GM23338 (cell line): ENCODE measurements around the gene PPP6R3. TPM values are rescaled to one million over a fixed set of nuclear protein-coding genes. Genes with fewer than 3 reads are reported as not detected.

Experiments used
- ATAC-seq: fragments of 200-7000 bp; cut with Tn5 transposase; 3 replicates; pipeline ENCODE4 v1.9.1; 2020
- DNase-seq: peaks from one replicate; pipeline ENCODE4 v3.0.0-alpha.2; 2015; ENCODE audit warnings: low spot score
- H2AFZ ChIP-seq: fragments of 200-600 bp; sonication (generic); 2 replicates; pipeline ENCODE4 v1.8.0; 2016; ENCODE audit warnings: antibody characterized with exemption, mild to moderate bottlenecking, moderate library complexity
- H3F3A ChIP-seq: fragments of 200-600 bp; sonication (generic); replicated peaks from 2 replicates; pipeline ENCODE4 v1.8.0; 2017; ENCODE audit warnings: antibody characterized with exemption, mixed run types, low read depth
- H3K27ac ChIP-seq: fragments of 200-600 bp; sonication (generic); 2 replicates; pipeline ENCODE4 v1.6.1; 2016; ENCODE audit warnings: low read depth
- H3K27me3 ChIP-seq: fragments of 200-600 bp; sonication (generic); 2 replicates; pipeline ENCODE4 v1.8.0; 2016; ENCODE audit warnings: mild to moderate bottlenecking, mixed run types, moderate library complexity; ENCODE audit not compliant: insufficient read depth
- H3K36me3 ChIP-seq: fragments of 200-600 bp; sonication (generic); 2 replicates; pipeline ENCODE4 v1.8.0; 2016; ENCODE audit warnings: mild to moderate bottlenecking; ENCODE audit not compliant: insufficient read depth
- H3K4me1 ChIP-seq: fragments of 200-600 bp; sonication (generic); 2 replicates; pipeline ENCODE4 v1.8.0; 2016; ENCODE audit warnings: mild to moderate bottlenecking, moderate library complexity; ENCODE audit not compliant: insufficient read depth
- H3K4me2 ChIP-seq: fragments of 200-600 bp; sonication (generic); 2 replicates; pipeline ENCODE4 v1.7.1; 2017; ENCODE audit warnings: mixed run types
- H3K4me3 ChIP-seq: fragments of 200-600 bp; sonication (generic); 2 replicates; pipeline ENCODE4 v1.6.1; 2016; ENCODE audit warnings: mixed run types
- H3K79me2 ChIP-seq: fragments of 200-600 bp; sonication (generic); replicated peaks from 2 replicates; pipeline ENCODE4 v1.8.0; 2017; ENCODE audit warnings: mild to moderate bottlenecking; ENCODE audit not compliant: insufficient read depth
- H3K9me2 ChIP-seq: fragments of 200-600 bp; sonication (generic); 2 replicates; pipeline ENCODE4 v1.8.0; 2017; ENCODE audit not compliant: insufficient read depth
- H4K20me1 ChIP-seq: fragments of 200-600 bp; sonication (generic); replicated peaks from 2 replicates; pipeline ENCODE4 v1.8.0; 2017; ENCODE audit warnings: mild to moderate bottlenecking; ENCODE audit not compliant: insufficient read depth
- H3K27ac Mint-ChIP-seq: 2 replicates; pipeline ENCODE4 v1.8.0; 2020; ENCODE audit warnings: inconsistent platforms, mild to moderate bottlenecking, moderate library complexity, mixed read lengths
- H3K27me3 Mint-ChIP-seq: 3 replicates; pipeline ENCODE4 v1.8.0; 2022; ENCODE audit warnings: low read depth, mild to moderate bottlenecking, moderate library complexity, mixed read lengths, inconsistent platforms; ENCODE audit not compliant: insufficient read depth, poor library complexity
- H3K36me3 Mint-ChIP-seq: 3 replicates; pipeline ENCODE4 v1.8.0; 2021; ENCODE audit warnings: low read depth, mild to moderate bottlenecking, inconsistent platforms, moderate library complexity, mixed read lengths
- H3K4me1 Mint-ChIP-seq: 3 replicates; pipeline ENCODE4 v1.8.0; 2020; ENCODE audit warnings: mild to moderate bottlenecking, inconsistent platforms, mixed read lengths
- H3K4me3 Mint-ChIP-seq: 3 replicates; pipeline ENCODE4 v1.8.0; 2021; ENCODE audit warnings: moderate library complexity, mild to moderate bottlenecking, inconsistent platforms, mixed read lengths
- H3K9me3 Mint-ChIP-seq: 3 replicates; pipeline ENCODE4 v1.8.0; 2020; ENCODE audit warnings: moderate library complexity, mild to moderate bottlenecking, inconsistent platforms, mixed read lengths
- CREB1 ChIP-seq: fragments of 250-450 bp; sonication (Bioruptor Pico); IDR thresholded peaks from 2 replicates; pipeline ENCODE4 v1.5.0; 2020; ENCODE audit warnings: low read depth, mild to moderate bottlenecking, moderate library complexity
- CTCF ChIP-seq, 2 experiments: fragments of 200-600 bp in 1 of 2; sonication (generic) in 1 of 2; conservative IDR thresholded peaks; 2 replicates each; pipeline versions ENCODE4 v1.5.1 to v1.6.1; 2016 to 2017; ENCODE audit warnings: antibody characterized with exemption in 2 of 2, low read depth in 2 of 2, mild to moderate bottlenecking in 2 of 2, moderate library complexity in 1 of 2
- ETS1 ChIP-seq: IDR thresholded peaks from 2 replicates; pipeline ENCODE4 v1.6.1; 2016; ENCODE audit warnings: antibody characterized with exemption
- EZH2 ChIP-seq: fragments of 200-600 bp; sonication (generic); IDR thresholded peaks from one replicate; pipeline ENCODE4 v1.8.0; 2017; ENCODE audit warnings: antibody characterized with exemption, mild to moderate bottlenecking, low read depth; ENCODE audit not compliant: unreplicated experiment
- EZH2phosphoT487 ChIP-seq: fragments of 200-600 bp; sonication (generic); IDR thresholded peaks from one replicate; pipeline ENCODE4 v1.8.1; 2018; ENCODE audit warnings: antibody characterized with exemption; ENCODE audit not compliant: unreplicated experiment
- JUNB ChIP-seq: IDR thresholded peaks from one replicate; pipeline ENCODE4 v1.6.1; 2016; ENCODE audit warnings: antibody characterized with exemption; ENCODE audit not compliant: unreplicated experiment
- NANOG ChIP-seq: IDR thresholded peaks from 2 replicates; pipeline ENCODE4 v1.6.1; 2016; ENCODE audit warnings: antibody characterized with exemption, borderline replicate concordance
- POLR2AphosphoS5 ChIP-seq: IDR thresholded peaks from 2 replicates; pipeline ENCODE4 v1.6.1; 2016; ENCODE audit warnings: antibody characterized with exemption, low read depth
- STAT1 ChIP-seq: IDR thresholded peaks from one replicate; pipeline ENCODE4 v1.6.1; 2016; ENCODE audit warnings: antibody characterized with exemption; ENCODE audit not compliant: unreplicated experiment
- ZNF114 ChIP-seq: fragments of 250-450 bp; sonication (Bioruptor Pico); IDR thresholded peaks from 2 replicates; pipeline ENCODE4 v1.5.0; 2020; ENCODE audit warnings: mild to moderate bottlenecking, moderate library complexity
- ZNF331 ChIP-seq: fragments of 250-450 bp; sonication (Bioruptor Pico); IDR thresholded peaks from 2 replicates; pipeline ENCODE4 v1.5.0; 2020; ENCODE audit warnings: low read depth, mild to moderate bottlenecking, moderate library complexity
- polyA plus RNA-seq: library from polyadenylated mRNA; unstranded; fragments of >200 nt; fragmentation: Nextera tagmentation; extraction: Ambion mirVana; gene quantifications from 2 replicates; pipeline ENCODE4 v1.2.1, GENCODE V29; 2016
- total RNA-seq: library from RNA; depleted of rRNA; stranded (reverse); fragments of >200 nt; shearing (Covaris generic); gene quantifications from 2 replicates; pipeline ENCODE4 v1.2.3, GENCODE V29; 2014
- TF ChIP-seq, protein P1 (sequence below): IDR thresholded peaks from one replicate; pipeline ENCODE4 v1.6.1; 2018; ENCODE audit warnings: antibody characterized with exemption; ENCODE audit not compliant: unreplicated experiment
- TF ChIP-seq, protein P2 (sequence below): fragments of 250-450 bp; sonication (Bioruptor Pico); IDR thresholded peaks from 2 replicates; pipeline ENCODE4 v1.5.0; 2020; ENCODE audit warnings: mild to moderate bottlenecking, moderate library complexity

Gene PPP6R3
- total and polyA plus RNA-seq, 2 experiments from 2014 or later = 170 to 268 TPM

- no peak overlapping the region for H2AFZ ChIP-seq
- H3K4me1 Mint-ChIP-seq = peaks cover 64% of the 10 kb centered on the region
- ATAC-seq (no peak), DNase-seq (no peak)
- H3K27me3 ChIP-seq = no peaks in the 10 kb centered on the region
- no peak overlapping the region for H3K27ac Mint-ChIP-seq
- no peaks in the 10 kb centered on the region for H3K27me3 Mint-ChIP-seq
- peaks cover 2% of the 10 kb centered on the region; the same call in 1 of the 2 replicates for H3K36me3 ChIP-seq
- no peaks in the 10 kb centered on the region for H3F3A ChIP-seq
- H4K20me1 ChIP-seq = peaks cover 62% of the 10 kb centered on the region
- H3K4me1 ChIP-seq = peaks cover 41% of the 10 kb centered on the region
- no peak overlapping the region for H3K4me3 ChIP-seq
- no peaks in the 10 kb centered on the region for H3K9me2 ChIP-seq
- H3K9me3 Mint-ChIP-seq = no peaks in the 10 kb centered on the region
- no peak for TF ChIP-seq ETS1
- TF ChIP-seq CREB1 (CRISPR knock-in tag) = no peak
- TF ChIP-seq NANOG = no peak
- no peak for TF ChIP-seq POLR2AphosphoS5
- TF ChIP-seq STAT1 = no peak
- TF ChIP-seq EZH2phosphoT487 = no peak
- no peak for TF ChIP-seq ZNF114
- no peak for TF ChIP-seq EZH2
- TF ChIP-seq ZNF331 (CRISPR knock-in tag) = no peak
- TF ChIP-seq, protein P1, sequence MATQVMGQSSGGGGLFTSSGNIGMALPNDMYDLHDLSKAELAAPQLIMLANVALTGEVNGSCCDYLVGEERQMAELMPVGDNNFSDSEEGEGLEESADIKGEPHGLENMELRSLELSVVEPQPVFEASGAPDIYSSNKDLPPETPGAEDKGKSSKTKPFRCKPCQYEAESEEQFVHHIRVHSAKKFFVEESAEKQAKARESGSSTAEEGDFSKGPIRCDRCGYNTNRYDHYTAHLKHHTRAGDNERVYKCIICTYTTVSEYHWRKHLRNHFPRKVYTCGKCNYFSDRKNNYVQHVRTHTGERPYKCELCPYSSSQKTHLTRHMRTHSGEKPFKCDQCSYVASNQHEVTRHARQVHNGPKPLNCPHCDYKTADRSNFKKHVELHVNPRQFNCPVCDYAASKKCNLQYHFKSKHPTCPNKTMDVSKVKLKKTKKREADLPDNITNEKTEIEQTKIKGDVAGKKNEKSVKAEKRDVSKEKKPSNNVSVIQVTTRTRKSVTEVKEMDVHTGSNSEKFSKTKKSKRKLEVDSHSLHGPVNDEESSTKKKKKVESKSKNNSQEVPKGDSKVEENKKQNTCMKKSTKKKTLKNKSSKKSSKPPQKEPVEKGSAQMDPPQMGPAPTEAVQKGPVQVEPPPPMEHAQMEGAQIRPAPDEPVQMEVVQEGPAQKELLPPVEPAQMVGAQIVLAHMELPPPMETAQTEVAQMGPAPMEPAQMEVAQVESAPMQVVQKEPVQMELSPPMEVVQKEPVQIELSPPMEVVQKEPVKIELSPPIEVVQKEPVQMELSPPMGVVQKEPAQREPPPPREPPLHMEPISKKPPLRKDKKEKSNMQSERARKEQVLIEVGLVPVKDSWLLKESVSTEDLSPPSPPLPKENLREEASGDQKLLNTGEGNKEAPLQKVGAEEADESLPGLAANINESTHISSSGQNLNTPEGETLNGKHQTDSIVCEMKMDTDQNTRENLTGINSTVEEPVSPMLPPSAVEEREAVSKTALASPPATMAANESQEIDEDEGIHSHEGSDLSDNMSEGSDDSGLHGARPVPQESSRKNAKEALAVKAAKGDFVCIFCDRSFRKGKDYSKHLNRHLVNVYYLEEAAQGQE = no peak
- TF ChIP-seq JUNB = no peak
- no peak for TF ChIP-seq CTCF (conservative IDR thresholded peaks at IDR 0.05; ENCODE audit: low read depth in 2 of 2)
- TF ChIP-seq, protein P2, sequence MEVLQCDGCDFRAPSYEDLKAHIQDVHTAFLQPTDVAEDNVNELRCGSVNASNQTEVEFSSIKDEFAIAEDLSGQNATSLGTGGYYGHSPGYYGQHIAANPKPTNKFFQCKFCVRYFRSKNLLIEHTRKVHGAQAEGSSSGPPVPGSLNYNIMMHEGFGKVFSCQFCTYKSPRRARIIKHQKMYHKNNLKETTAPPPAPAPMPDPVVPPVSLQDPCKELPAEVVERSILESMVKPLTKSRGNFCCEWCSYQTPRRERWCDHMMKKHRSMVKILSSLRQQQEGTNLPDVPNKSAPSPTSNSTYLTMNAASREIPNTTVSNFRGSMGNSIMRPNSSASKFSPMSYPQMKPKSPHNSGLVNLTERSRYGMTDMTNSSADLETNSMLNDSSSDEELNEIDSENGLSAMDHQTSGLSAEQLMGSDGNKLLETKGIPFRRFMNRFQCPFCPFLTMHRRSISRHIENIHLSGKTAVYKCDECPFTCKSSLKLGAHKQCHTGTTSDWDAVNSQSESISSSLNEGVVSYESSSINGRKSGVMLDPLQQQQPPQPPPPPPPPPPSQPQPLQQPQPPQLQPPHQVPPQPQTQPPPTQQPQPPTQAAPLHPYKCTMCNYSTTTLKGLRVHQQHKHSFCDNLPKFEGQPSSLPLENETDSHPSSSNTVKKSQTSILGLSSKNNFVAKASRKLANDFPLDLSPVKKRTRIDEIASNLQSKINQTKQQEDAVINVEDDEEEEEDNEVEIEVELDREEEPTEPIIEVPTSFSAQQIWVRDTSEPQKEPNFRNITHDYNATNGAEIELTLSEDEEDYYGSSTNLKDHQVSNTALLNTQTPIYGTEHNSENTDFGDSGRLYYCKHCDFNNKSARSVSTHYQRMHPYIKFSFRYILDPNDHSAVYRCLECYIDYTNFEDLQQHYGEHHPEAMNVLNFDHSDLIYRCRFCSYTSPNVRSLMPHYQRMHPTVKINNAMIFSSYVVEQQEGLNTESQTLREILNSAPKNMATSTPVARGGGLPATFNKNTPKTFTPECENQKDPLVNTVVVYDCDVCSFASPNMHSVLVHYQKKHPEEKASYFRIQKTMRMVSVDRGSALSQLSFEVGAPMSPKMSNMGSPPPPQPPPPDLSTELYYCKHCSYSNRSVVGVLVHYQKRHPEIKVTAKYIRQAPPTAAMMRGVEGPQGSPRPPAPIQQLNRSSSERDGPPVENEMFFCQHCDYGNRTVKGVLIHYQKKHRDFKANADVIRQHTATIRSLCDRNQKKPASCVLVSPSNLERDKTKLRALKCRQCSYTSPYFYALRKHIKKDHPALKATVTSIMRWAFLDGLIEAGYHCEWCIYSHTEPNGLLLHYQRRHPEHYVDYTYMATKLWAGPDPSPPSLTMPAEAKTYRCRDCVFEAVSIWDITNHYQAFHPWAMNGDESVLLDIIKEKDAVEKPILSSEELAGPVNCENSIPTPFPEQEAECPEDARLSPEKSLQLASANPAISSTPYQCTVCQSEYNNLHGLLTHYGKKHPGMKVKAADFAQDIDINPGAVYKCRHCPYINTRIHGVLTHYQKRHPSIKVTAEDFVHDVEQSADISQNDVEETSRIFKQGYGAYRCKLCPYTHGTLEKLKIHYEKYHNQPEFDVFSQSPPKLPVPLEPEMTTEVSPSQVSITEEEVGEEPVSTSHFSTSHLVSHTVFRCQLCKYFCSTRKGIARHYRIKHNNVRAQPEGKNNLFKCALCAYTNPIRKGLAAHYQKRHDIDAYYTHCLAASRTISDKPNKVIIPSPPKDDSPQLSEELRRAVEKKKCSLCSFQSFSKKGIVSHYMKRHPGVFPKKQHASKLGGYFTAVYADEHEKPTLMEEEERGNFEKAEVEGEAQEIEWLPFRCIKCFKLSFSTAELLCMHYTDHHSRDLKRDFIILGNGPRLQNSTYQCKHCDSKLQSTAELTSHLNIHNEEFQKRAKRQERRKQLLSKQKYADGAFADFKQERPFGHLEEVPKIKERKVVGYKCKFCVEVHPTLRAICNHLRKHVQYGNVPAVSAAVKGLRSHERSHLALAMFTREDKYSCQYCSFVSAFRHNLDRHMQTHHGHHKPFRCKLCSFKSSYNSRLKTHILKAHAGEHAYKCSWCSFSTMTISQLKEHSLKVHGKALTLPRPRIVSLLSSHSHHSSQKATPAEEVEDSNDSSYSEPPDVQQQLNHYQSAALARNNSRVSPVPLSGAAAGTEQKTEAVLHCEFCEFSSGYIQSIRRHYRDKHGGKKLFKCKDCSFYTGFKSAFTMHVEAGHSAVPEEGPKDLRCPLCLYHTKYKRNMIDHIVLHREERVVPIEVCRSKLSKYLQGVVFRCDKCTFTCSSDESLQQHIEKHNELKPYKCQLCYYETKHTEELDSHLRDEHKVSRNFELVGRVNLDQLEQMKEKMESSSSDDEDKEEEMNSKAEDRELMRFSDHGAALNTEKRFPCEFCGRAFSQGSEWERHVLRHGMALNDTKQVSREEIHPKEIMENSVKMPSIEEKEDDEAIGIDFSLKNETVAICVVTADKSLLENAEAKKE (CRISPR knock-in tag) = no peak
- peaks cover 10% of the 10 kb centered on the region for H3K36me3 Mint-ChIP-seq
- H3K4me2 ChIP-seq = no peak overlapping the region
- no peak overlapping the region for H3K27ac ChIP-seq
- H3K79me2 ChIP-seq = peaks cover 100% of the 10 kb centered on the region
- H3K4me3 Mint-ChIP-seq = no peak overlapping the region
Measured at GRCh38 chr11:68532727-68533369, 72.3 kb downstream of the PPP6R3 start.
